Measurements from ENCODE around the gene DAP.

GRCh38 chr5:10788358-10788757 lies 27.3 kb upstream of the DAP start:
- TF ChIP-seq CTCF (IDR thresholded peaks at IDR 0.05 in 8 of 11, conservative IDR thresholded peaks at IDR 0.05 in 3 of 11), result no peak
- no peak for TF ChIP-seq POLR2A (IDR thresholded peaks at IDR 0.05)
- no peak for TF ChIP-seq POLR2AphosphoS5 (IDR thresholded peaks at IDR 0.05)

Data from spleen (tissue), 7 donors.